ENCODE measurements around the gene DDAH1.

DDAH1 gene

DNA sequence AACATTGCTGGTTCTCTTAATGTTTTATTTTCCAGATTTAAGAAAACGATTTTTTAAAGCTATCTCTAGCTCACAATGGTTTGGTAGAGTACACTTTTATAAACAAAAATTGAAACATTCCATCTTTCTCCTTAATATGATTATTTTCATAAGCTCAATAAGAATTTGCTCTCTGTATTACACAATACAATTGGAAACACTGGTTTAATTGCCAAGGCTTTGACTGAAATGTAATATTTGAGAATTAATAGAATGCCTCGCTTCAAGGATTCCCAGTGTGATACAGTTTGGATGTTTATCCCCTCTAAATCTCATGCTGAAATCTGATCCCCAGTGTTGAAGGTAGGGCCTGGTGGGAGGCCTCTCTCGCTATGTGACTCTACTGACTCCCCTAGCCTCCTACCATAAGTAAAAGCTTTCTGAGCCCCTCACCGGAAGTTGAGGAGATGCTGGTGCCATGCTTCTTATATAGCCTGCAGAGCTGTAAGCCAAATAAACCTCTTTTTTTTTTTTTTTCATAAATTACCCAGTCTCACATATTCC, 67.4 kb downstream of the DDAH1 start:
- no peak for DNase-seq (ENCODE audit: low spot score)
- CTCF ChIA-PET, result interaction anchor here (1.0 to 1.4 kb wide), 2 partner anchors 31 to 453 kb away, joined by 3 to 5 read pairs; no protein-coding TSS in a partner anchor
- POLR2A ChIA-PET (ENCODE audit: low non-redundant PET), result no interaction called here
- TF ChIP-seq, protein P1, sequence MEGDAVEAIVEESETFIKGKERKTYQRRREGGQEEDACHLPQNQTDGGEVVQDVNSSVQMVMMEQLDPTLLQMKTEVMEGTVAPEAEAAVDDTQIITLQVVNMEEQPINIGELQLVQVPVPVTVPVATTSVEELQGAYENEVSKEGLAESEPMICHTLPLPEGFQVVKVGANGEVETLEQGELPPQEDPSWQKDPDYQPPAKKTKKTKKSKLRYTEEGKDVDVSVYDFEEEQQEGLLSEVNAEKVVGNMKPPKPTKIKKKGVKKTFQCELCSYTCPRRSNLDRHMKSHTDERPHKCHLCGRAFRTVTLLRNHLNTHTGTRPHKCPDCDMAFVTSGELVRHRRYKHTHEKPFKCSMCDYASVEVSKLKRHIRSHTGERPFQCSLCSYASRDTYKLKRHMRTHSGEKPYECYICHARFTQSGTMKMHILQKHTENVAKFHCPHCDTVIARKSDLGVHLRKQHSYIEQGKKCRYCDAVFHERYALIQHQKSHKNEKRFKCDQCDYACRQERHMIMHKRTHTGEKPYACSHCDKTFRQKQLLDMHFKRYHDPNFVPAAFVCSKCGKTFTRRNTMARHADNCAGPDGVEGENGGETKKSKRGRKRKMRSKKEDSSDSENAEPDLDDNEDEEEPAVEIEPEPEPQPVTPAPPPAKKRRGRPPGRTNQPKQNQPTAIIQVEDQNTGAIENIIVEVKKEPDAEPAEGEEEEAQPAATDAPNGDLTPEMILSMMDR (conservative IDR thresholded peaks at IDR 0.05; ENCODE audit: low read depth), result no peak
- no peak overlapping the region for H3K27ac ChIP-seq

DNA sequence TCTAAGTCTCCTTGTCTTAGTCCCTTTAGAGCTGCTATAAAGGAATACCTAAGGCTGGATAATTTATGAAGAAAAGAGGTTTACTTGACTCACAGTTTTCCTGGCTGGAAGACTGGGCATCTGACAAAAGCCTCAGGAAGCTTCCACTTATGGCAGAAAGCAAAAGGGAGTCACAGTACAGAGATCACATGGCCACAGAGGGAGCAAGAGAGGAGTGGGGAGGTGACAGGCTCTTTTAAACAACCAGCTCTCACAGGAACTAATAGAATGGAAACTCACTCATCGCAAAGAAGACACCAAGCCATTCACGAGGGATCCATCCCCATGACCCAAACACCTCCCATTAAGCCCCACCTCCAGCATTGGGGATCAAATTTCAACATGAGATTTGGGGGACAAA, 68.8 kb downstream of the DDAH1 start:
- ChIA-PET CTCF (interaction anchor here (0.5 to 0.6 kb wide), 2 partner anchors 41 to 175 kb away, joined by 3 read pairs; no protein-coding TSS in a partner anchor), POLR2A (ENCODE audit: low non-redundant PET) (no interaction called here)
- TF ChIP-seq, protein P1 (conservative IDR thresholded peaks at IDR 0.05; ENCODE audit: low read depth), result no peak
- H3K27ac ChIP-seq, result no peak overlapping the region
- DNase-seq (ENCODE audit: low spot score), result no peak

DNA sequence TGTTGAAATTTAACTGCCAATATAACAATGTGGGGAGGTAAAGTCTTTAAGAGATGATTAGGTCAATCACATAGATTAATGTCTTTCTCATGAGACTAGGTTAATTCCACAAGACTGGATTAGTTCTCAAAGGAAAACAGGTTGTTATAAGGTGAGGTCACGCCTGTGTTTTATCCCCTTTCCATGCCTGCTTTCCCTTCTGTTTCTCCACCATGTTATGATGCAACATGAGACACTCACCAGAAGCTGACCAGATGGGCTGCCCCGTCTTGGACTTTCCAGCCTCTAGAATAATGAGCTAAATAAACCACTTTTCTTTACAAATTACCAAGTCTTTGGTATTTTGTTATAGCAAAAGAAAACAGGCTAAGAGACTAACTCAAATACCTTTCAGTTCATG, 70.8 kb downstream of the DDAH1 start:
- H3K27ac ChIP-seq, result no peak overlapping the region
- CTCF ChIA-PET, result interaction anchor here (0.7 kb wide), 1 partner anchor 27 kb away, joined by 3 read pairs; no protein-coding TSS in a partner anchor
- TF ChIP-seq, protein P1 (conservative IDR thresholded peaks at IDR 0.05; ENCODE audit: low read depth), result no peak

DNA sequence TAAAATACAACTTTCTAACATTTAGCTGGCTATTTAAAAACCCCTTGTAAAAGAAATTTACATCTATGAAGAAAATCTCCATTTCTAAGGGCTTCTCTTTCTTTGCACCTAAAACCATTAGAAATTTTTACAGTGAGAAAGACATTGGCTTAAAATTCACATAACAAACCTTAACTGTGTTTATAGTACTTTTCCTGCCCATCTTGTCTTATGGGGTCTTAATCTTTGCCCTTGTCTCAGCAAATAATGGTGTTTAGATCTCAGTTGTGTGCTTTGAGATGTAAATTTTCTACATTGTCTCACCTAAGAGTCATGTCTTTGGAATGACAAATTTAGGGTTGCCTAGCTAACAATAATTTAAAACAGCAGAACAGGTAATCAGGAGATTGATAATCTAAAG, 71.5 kb downstream of the DDAH1 start:
- TF ChIP-seq, protein P1 (conservative IDR thresholded peaks at IDR 0.05; ENCODE audit: low read depth), result no peak
- H3K27ac ChIP-seq, result no peak overlapping the region
- no peak for DNase-seq (ENCODE audit: low spot score)
- POLR2A ChIA-PET (ENCODE audit: low non-redundant PET), result no interaction called here
- CTCF ChIA-PET, result interaction anchor here (0.6 kb wide), 1 partner anchor 17 kb away, joined by 3 read pairs; no protein-coding TSS in a partner anchor

More for the DNA sequence above, 70.8 kb downstream of the DDAH1 start:
- POLR2A ChIA-PET (ENCODE audit: low non-redundant PET), result no interaction called here
- DNase-seq (ENCODE audit: low spot score), result no peak

DNA sequence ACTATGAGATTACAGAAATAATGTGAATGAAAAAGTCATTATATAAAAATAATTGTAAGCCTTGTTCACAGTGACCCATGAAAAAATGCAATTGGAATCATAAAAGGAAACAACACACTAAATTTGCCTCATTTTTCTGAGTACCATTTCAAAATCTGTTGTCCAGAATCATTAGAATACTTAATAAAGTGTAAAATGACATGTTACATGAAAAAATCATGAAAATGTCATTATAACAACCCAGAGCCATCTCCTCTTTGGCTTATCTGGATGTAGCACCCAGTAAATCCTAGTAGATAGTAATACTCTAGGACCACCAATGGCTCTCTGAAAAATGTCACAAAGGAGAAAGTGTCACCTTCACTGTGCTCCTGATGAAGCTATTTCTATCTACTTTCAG, 76.5 kb downstream of the DDAH1 start:
- ChIA-PET POLR2A (ENCODE audit: low non-redundant PET) (no interaction called here), CTCF (interaction anchor here (0.5 to 0.6 kb wide), 3 partner anchors 208 to 1574 kb away, joined by 3 to 6 read pairs (median 3); no protein-coding TSS in a partner anchor)
- no peak for DNase-seq (ENCODE audit: low spot score)
- TF ChIP-seq, protein P1 (conservative IDR thresholded peaks at IDR 0.05; ENCODE audit: low read depth), result no peak
- H3K27ac ChIP-seq, result no peak overlapping the region

DNA sequence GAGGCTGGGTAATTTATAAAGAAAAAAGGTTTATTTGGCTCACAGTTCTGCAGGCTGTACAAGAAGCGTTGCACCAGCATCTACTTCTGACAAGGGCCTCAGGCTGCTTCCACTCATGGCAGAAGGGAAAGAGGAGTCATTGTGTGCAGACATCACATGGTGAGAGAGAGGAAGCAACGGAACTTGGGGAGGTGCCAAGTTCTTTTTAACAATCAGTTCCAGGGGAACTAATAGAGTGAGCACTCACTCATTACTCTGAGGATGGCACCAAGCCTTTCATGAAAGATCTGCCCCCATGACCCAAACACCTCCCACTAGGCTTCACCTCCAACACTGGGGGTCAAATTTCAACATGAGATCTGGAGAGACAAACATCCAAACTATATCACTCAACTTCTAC, 77.2 kb downstream of the DDAH1 start:
- no peak for DNase-seq (ENCODE audit: low spot score)
- TF ChIP-seq, protein P1 (conservative IDR thresholded peaks at IDR 0.05; ENCODE audit: low read depth), result no peak
- ChIA-PET POLR2A (ENCODE audit: low non-redundant PET) (no interaction called here), CTCF (no interaction called here)
- H3K27ac ChIP-seq, result no peak overlapping the region

All from RWPE1 (cell line).